GM12873 (cell line): ENCODE data around the gene MEIOB.

Source experiments
- TF ChIP-seq, protein P1 (sequence below): IDR thresholded peaks from 2 replicates; pipeline ENCODE4 v1.5.1; 2012; ENCODE audit warnings: low read depth, mild to moderate bottlenecking, moderate library complexity, low read length, control low read depth; ENCODE audit not compliant: insufficient read depth; ENCODE audit errors: missing control alignments

MEIOB gene

DNA sequence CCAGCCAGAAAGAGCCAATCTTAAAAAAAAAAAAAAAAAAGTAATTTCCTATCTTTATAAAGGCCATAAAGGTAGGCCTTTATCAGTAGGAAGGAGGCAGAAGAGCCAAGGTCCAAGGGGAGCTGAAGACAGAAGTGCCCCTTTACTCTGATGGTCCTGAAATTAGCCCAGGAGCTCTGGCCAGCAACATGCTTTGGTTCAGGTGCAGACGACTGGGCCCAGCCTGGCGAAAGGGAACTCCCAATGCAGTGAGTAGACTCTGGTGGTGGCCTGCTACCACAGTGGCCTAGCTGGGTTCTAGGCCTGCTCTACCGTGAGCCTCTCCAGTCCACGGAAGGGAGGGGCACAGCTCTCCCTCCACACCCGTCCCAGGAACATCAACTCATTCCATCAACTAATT is 23.1 kb upstream of the MEIOB start:
- TF ChIP-seq, protein P1, sequence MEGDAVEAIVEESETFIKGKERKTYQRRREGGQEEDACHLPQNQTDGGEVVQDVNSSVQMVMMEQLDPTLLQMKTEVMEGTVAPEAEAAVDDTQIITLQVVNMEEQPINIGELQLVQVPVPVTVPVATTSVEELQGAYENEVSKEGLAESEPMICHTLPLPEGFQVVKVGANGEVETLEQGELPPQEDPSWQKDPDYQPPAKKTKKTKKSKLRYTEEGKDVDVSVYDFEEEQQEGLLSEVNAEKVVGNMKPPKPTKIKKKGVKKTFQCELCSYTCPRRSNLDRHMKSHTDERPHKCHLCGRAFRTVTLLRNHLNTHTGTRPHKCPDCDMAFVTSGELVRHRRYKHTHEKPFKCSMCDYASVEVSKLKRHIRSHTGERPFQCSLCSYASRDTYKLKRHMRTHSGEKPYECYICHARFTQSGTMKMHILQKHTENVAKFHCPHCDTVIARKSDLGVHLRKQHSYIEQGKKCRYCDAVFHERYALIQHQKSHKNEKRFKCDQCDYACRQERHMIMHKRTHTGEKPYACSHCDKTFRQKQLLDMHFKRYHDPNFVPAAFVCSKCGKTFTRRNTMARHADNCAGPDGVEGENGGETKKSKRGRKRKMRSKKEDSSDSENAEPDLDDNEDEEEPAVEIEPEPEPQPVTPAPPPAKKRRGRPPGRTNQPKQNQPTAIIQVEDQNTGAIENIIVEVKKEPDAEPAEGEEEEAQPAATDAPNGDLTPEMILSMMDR = no peak

DNA sequence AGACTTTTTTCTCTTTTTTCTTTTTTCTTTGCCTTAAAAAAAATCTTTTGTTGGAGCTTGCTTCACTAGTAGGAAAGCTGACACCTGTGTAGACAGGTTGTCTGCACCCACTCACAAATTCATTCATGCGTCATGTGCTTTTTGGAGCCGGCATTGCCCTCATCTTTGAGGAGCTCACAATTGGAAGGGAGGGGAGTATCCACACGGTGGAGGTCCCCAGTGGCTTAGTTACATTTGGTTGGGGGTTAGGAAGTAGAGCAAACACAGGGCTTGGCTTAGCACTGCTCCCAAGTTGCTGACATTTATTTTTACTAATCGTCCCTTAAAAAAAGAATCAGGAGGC is 18.7 kb upstream of the MEIOB start:
- TF ChIP-seq, protein P1 = no peak

- TF ChIP-seq, protein P1 = no peak
These were observed 18.2 kb upstream of the MEIOB start for GRCh38 chr16:1890024-1890707.

DNA sequence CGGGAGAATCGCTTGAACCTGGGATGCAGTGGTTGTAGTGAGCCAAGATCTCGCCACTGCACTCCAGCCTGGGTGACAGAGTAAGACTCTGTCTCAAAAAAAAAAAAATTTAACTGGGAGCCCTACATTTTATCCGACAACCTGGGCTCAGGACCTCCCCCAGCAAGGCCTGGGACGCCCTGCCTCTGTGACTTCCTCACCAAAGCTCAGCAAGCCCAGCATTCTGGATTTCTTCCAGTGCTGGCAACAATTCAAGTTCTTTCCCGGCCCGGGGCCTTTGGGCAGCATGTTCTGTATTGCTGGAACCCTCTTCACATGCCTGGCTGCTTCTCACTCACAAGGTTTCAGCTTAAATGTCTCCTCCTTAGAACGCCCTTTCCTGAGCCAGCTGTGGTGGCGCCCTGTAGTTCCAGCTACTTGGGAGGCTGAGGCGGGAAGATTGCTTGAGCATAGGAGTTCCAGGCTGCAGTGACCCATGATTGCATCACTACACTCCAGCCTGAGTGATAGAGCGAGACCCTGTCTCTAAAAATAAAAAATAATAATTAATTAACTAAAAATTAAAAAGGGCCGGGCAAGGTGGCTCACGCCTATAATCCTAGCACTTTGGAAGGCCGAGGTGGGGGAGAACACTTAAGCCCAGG is 15.9 kb upstream of the MEIOB start:
- TF ChIP-seq, protein P1 = no peak

- TF ChIP-seq, protein P1 = no peak
These were observed 12.9 kb upstream of the MEIOB start for GRCh38 chr16:1884889-1885288.

DNA sequence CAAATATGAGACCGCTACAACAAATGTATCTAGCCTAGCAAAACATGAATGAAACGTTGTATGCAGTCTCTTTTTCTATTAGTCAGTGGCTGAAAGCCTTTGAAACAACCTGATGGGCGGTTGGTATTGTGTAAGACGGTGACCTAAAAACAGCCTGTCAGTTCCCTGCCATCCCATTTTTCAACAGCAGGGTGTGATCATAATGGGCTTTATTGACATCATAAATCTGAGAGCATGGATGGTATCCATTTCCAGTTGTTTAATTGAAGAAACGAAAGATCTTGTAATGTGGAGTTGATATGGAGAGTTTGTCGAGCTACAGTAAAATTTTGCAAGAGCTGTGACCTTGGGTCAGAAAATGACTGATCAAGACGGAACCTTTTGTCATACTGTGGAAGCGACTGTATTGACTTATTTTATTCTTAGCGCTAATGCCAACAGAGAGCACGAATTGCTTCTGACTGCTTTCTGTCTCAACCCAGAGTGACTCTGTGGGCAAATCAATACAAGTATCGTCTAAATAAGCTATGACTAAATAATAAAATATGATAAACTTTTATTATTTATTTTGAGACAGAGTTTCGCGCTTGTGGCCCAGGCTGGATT is 12.3 kb upstream of the MEIOB start:
- TF ChIP-seq, protein P1 = peak; percentile 20

- TF ChIP-seq, protein P1 = no peak
These were observed 7.5 kb upstream of the MEIOB start for GRCh38 chr16:1879477-1879876.
